Smooth muscle cell (in vitro differentiated cells): ENCODE results near the gene CELF2. TPM values are rescaled to one million over a fixed set of nuclear protein-coding genes. Genes with fewer than 3 reads are reported as not detected.

Experiments
- DNase-seq: peaks from one replicate; lab custom pipeline; 2025; ENCODE audit not compliant: unreplicated experiment; lab: John Stamatoyannopoulos, UW
- H2AFZ ChIP-seq: fragments of 200-600 bp; sonication (generic); 2 replicates; pipeline ENCODE4 v1.6.0; 2016; ENCODE audit warnings: antibody characterized with exemption, low read depth, mild to moderate bottlenecking
- H3F3A ChIP-seq: fragments of 200-600 bp; sonication (generic); 2 replicates; pipeline ENCODE4 v1.6.0; 2017; ENCODE audit warnings: antibody characterized with exemption, low read depth
- H3K27ac ChIP-seq: fragments of 200-600 bp; sonication (generic); 2 replicates; pipeline ENCODE4 v1.5.1; 2016; ENCODE audit warnings: low read depth, mild to moderate bottlenecking
- H3K27me3 ChIP-seq: fragments of 200-600 bp; sonication (generic); 2 replicates; pipeline ENCODE4 v1.6.1; 2016; ENCODE audit warnings: low read depth, mild to moderate bottlenecking
- H3K36me3 ChIP-seq: fragments of 200-600 bp; sonication (generic); 2 replicates; pipeline ENCODE4 v1.5.1; 2016; ENCODE audit warnings: low read depth
- H3K4me1 ChIP-seq: fragments of 200-600 bp; sonication (generic); 2 replicates; pipeline ENCODE4 v1.5.1; 2016; ENCODE audit warnings: low read depth
- H3K4me2 ChIP-seq: fragments of 200-600 bp; sonication (generic); 2 replicates; pipeline ENCODE4 v1.6.0; 2016; ENCODE audit warnings: mild to moderate bottlenecking
- H3K4me3 ChIP-seq: fragments of 200-600 bp; sonication (generic); 2 replicates; pipeline ENCODE4 v1.5.1; 2016; ENCODE audit warnings: mild to moderate bottlenecking
- H3K79me2 ChIP-seq: fragments of 200-600 bp; sonication (generic); 2 replicates; pipeline ENCODE4 v1.6.0; 2016; ENCODE audit warnings: low read depth, mild to moderate bottlenecking
- H3K9ac ChIP-seq: fragments of 200-600 bp; sonication (generic); 2 replicates; pipeline ENCODE4 v1.6.0; 2016; ENCODE audit warnings: low read depth
- H3K9me3 ChIP-seq: fragments of 200-600 bp; sonication (generic); replicated peaks from 2 replicates; pipeline ENCODE4 v1.5.1; 2016; ENCODE audit warnings: low read depth
- H4K20me1 ChIP-seq: fragments of 200-600 bp; sonication (generic); 2 replicates; pipeline ENCODE4 v1.6.0; 2016; ENCODE audit warnings: low read depth
- CTCF ChIP-seq: fragments of 200-600 bp; sonication (generic); IDR thresholded peaks from 2 replicates; pipeline ENCODE4 v1.5.1; 2017; ENCODE audit warnings: borderline replicate concordance, mild to moderate bottlenecking, antibody characterized with exemption; ENCODE audit not compliant: insufficient read depth, poor library complexity, severe bottlenecking
- WGBS: methylation state at CpG from one replicate; pipeline ENCODE4 v1.1.7; 2016; ENCODE audit warnings: low lambda C conversion rate; 5-methylcytosine and 5-hydroxymethylcytosine counted together
- polyA plus RNA-seq: library from polyadenylated mRNA; unstranded; fragments of >200 nt; fragmentation: Nextera tagmentation; extraction: Ambion mirVana; gene quantifications from 2 replicates; pipeline ENCODE4 v1.2.1, GENCODE V29; 2016
- total RNA-seq: library from RNA; depleted of rRNA; stranded (reverse); fragments of >200 nt; gene quantifications from 2 replicates; pipeline ENCODE4 v1.2.3, GENCODE V29; 2014

CELF2 gene
- total and polyA plus RNA-seq, 2 experiments from 2014 or later, result 3.0 to 4.7 TPM

GRCh38 chr10:11255156-11255555, 237.5 kb downstream of the CELF2 start:
- H3F3A ChIP-seq, result no peaks in the 10 kb centered on the region
- no peaks in the 10 kb centered on the region for H4K20me1 ChIP-seq
- no peaks in the 10 kb centered on the region for H3K36me3 ChIP-seq
- H3K27me3 ChIP-seq, result peaks cover 12% of the 10 kb centered on the region
- H3K9ac ChIP-seq, result no peak overlapping the region
- no peak overlapping the region for H3K4me3 ChIP-seq
- TF ChIP-seq CTCF, result no peak
- no peak overlapping the region for H2AFZ ChIP-seq
- H3K4me1 ChIP-seq, result no peaks in the 10 kb centered on the region
- 97% methylated on average over 12 of the region's 12 CpGs for WGBS
- no peak for DNase-seq
- no peak overlapping the region for H3K27ac ChIP-seq
- H3K4me2 ChIP-seq, result no peak overlapping the region
- H3K9me3 ChIP-seq, result no peaks in the 10 kb centered on the region
- no peaks in the 10 kb centered on the region for H3K79me2 ChIP-seq

GRCh38 chr10:11255796-11256444, 238.2 kb downstream of the CELF2 start:
- Histone ChIP-seq H3K4me3 (no peak overlapping the region), H4K20me1 (no peaks in the 10 kb centered on the region), H3K4me1 (no peaks in the 10 kb centered on the region), H2AFZ (no peak overlapping the region), H3K79me2 (no peaks in the 10 kb centered on the region), H3F3A (no peaks in the 10 kb centered on the region), H3K36me3 (no peaks in the 10 kb centered on the region), H3K9ac (no peak overlapping the region), H3K4me2 (no peak overlapping the region), H3K9me3 (no peaks in the 10 kb centered on the region), H3K27me3 (peaks cover 12% of the 10 kb centered on the region), H3K27ac (no peak overlapping the region)
- 88% methylated on average over 7 of the region's 7 CpGs for WGBS
- no peak for DNase-seq
- no peak for TF ChIP-seq CTCF

- H3K9ac ChIP-seq, result no peak overlapping the region
- H3K4me3 ChIP-seq, result no peak overlapping the region
- H3K36me3 ChIP-seq, result no peaks in the 10 kb centered on the region
- H3K79me2 ChIP-seq, result no peaks in the 10 kb centered on the region
- H3K27ac ChIP-seq, result no peak overlapping the region
- TF ChIP-seq CTCF, result no peak
- H4K20me1 ChIP-seq, result no peaks in the 10 kb centered on the region
- H3K4me2 ChIP-seq, result no peak overlapping the region
- H3F3A ChIP-seq, result no peaks in the 10 kb centered on the region
- H3K27me3 ChIP-seq, result peaks cover 12% of the 10 kb centered on the region
- no peak for DNase-seq
- no peaks in the 10 kb centered on the region for H3K4me1 ChIP-seq
- no peaks in the 10 kb centered on the region for H3K9me3 ChIP-seq
- 94% methylated on average over 13 of the region's 13 CpGs for WGBS
- no peak overlapping the region for H2AFZ ChIP-seq
Observed at GRCh38 chr10:11256896-11257295, 239.2 kb downstream of the CELF2 start.
